Stimulated activated CD4-positive, alpha-beta T cell treated with anti-CD3 and anti-CD28 coated beads, Interleukin-12 subunit alpha, Interleukin-12 subunit beta, amount 100 ng/mL, for 48 hours (primary cell): ENCODE results near the gene FRY.

Experiments
- DNase-seq, 3 donors: peaks; one replicate each; pipeline ENCODE4 v3.0.0-alpha.2; 2020; ENCODE audit warnings: low read depth in 2 of 3, low spot score in 1 of 3

Gene FRY

GRCh38 chr13:32254416-32254815 lies 222.8 kb downstream of the FRY start:
- no peak for DNase-seq

- DNase-seq, result no peak
Measured at GRCh38 chr13:32254916-32255723, 223.5 kb downstream of the FRY start.

GRCh38 chr13:32255724-32256109 lies 224.1 kb downstream of the FRY start:
- DNase-seq, result no peak

DNA sequence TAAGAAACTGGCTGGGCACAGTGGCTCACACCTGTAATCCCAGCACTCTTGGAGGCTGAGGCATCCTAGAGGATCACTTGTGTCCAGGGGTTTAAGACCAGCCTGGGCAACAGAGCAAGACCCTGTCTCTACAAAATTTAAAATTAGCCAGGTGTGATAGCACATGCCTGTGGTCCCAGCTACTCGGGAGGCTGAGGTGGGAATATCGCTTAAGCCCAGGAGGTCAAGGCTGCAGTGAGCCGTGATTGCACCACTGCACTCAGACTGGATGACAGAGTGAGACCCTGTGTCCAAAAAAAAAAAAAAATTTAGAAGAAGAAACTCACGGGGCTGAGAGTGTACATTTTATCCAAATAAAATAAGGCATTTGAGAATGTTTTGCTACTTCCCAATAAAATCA lies 224.7 kb downstream of the FRY start:
- DNase-seq, result no peak

GRCh38 chr13:32257649-32258048 lies 226.1 kb downstream of the FRY start:
- DNase-seq, result no peak

GRCh38 chr13:32259116-32259515 lies 227.5 kb downstream of the FRY start:
- DNase-seq, result no peak

- no peak for DNase-seq
Measured at GRCh38 chr13:32261567-32261966, 230.0 kb downstream of the FRY start.

DNA sequence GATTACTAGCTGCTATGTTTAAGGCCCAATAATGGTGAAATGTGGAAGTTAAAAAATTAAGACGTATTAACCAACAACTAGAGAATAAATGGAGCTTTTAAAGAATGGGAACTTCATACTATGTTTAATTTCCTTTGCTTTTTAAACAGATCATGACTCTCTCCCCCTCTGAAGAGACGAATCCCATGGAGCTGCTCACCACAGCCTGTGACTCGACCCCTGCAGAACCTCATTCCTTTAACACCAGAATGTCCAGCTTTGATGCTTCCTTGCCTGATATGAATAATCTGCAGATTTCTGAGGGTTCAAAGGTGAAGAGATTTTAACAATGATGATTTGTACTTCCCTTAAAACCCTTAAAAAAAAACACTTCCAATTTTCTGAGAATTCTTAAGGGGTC lies 230.6 kb downstream of the FRY start:
- no peak for DNase-seq

DNA sequence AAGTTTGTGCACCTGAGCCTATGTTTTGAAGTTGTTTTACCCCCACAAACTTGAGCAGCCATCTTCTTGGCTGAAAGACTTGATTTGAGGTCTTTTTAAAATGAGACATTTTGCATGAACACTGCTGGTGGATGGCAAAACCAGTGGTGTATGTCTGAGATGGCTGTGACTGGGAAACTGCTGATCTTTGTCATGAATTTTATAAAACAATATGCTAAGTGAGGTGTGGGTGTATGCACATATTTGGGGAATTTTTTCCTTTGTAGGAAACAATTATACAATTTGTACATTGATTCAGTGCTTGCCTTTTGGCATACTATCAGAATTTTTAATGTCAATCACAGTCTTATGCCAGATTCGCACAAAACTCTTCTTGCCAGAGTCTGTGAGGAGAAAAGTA lies 231.0 kb downstream of the FRY start:
- no peak for DNase-seq

DNA sequence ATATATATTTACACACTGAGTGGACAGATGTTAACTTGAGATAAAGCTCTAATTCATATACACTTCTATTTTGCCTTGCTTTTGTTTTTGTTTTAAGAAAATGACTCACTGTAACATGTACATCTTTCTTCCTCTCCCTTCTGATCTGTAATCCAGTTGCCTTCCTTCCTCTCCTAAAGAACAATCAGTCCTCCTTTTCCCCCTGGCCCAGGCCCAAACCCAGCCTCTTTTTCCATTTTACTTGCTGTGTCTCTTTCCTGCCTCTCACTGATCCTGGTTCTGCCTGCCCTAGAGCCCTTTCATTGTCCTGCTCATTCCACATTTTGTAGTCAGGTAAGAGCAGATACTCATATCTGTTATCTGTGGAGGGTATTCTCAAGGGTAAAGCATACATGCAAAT lies 232.8 kb downstream of the FRY start:
- DNase-seq, result no peak

DNA sequence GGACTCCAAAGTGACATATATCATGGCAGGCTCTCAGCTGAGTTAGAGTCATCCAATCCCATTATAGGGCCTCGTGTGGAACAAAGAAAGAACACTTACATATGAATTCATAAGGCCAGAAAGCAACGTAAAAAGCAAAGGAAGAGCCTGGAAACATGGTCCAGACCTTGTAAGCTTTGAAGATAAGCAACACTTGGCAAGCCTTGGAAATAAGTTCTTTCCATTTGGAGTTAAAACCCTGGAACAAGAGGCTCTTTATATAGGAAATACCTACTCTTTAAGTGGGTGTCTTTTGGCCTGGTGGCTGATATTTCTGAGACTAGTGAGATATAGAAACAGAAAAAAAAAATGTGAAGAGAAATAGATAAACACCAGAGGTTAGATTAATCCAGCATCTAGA lies 234.2 kb downstream of the FRY start:
- no peak for DNase-seq

DNA sequence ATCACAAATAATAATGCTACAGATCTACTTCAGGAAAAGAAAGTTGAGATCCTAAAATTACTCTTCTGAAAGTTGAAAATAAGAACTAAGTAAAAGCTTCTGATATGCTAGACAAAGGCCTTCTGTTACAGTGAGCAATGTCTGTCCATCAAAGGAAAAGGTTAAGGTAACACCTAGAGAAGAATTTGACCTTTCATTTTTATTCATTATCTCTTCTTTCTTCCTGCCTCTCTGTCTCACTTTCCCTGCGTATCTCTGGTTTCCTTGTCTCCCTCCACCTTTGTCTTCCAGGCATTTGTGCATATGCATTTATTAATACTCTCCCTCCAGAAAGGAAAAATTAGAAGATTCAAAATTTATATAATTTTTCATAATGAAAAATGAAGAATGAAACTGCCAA lies 234.6 kb downstream of the FRY start:
- DNase-seq, result no peak

- peak in 2 of 3 donors; percentile 3 to 36 for DNase-seq
Measured at GRCh38 chr13:32267836-32268439, 236.4 kb downstream of the FRY start.

GRCh38 chr13:32272021-32272683 lies 240.6 kb downstream of the FRY start:
- DNase-seq, result no peak

- DNase-seq, result no peak
Measured at GRCh38 chr13:32277839-32278238, 246.3 kb downstream of the FRY start.

GRCh38 chr13:32278426-32278825 lies 246.9 kb downstream of the FRY start:
- no peak for DNase-seq

GRCh38 chr13:32281096-32281495 lies 249.5 kb downstream of the FRY start:
- no peak for DNase-seq

- DNase-seq, result no peak
Measured at GRCh38 chr13:32282096-32282711, 250.6 kb downstream of the FRY start.

DNA sequence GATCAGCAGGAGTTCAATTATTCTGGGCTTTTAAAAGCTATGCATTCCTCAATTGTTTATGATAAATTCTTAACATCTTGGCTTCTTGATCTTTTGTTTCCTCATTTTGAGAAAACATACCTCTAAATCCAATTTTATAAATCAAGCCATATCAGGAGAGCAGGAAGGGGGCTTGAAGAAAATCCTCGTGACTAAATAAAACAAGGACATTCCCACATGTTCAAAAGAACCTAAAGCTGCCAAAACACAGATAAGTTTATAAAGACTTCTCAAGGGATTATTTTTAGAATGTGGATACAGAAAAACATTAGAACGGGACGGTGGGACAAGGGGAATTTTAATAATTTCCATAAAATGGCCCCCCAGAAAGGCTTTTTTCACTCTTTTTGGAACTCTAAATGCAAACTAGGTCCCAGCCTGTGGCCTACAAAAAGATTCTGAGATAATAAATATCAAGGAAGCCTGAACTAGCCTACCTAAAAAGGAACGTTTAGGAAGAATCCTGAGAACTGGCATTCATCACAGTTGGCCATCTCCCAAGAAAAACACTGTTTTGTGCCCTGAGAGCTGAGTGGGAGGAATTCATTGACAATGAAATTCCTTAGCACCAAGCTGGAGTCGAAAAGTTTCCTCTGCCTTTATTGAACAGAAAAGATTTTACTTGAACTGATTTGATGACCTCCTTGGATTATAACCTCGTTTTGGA lies 253.5 kb downstream of the FRY start:
- DNase-seq, result no peak

- no peak for DNase-seq
Measured at GRCh38 chr13:32285633-32285965, 254.0 kb downstream of the FRY start.

DNA sequence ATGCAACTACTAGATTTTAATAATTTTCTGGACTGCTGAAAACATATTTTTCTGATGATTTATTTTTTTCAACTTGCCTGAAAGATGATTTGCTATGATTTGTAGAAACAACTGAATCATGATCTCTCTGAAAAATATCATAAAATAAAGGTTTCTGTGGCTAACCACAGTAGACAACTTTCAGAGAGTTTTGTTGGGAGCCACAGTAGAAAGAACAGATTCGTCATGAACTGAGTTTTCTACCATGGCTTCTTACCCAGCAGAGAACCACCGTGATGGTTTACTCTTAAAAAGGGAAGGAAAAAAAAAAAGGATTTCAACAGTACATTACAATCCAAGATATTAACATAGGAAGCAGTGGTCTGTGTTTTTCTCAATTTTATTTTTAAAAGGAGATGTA lies 265.6 kb downstream of the FRY start:
- DNase-seq, result no peak

DNA sequence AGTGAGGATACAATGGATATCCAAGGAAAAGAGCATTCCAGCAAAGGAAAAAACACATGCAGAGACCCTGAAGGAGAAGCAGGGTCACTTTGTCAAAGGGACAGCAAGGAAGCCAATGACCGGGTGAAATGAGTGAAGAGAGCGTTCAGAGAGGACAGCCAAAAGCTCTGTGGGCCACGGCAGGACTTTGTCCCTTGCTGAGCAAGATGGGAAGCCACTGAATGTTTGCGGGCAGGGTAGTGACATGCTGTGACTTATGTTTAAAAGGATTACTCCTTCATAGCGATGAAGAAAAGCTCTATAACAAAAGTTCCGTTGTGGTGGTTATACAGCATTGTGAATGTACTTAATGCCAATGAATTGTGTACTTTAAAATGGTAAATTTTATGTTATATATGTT lies 267.1 kb downstream of the FRY start:
- no peak for DNase-seq
